ENCODE results near the gene DRG2. TPM values are rescaled to one million over a fixed set of nuclear protein-coding genes. Genes with fewer than 3 reads are reported as not detected.

The DRG2 gene
- polyA plus RNA-seq, 3 donors, result 39.2 to 45.3 (median 41.5) TPM

DNA sequence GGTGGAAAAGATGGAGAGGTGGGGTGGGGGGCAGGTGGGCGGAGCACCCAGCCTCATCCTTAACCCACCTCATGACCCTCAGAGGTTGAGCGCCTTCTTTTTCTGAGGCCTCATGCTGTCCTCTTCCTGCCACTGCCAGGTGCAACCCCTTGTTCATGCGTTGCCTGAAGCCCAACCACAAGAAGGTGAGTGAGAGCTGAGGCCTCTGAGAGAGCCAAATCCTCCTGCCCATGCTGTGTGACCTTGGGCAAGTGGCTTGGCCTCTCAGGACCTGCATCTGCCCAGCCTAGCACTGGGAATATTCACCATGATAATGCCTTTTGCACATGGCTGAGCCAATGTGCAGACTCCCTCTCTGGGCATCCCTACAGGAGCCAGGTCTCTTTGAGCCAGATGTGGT is 52.9 kb downstream of the DRG2 start:
- no peak for DNase-seq

GRCh38 chr17:18141210-18141803 is 53.6 kb downstream of the DRG2 start:
- no peak for DNase-seq

DNA sequence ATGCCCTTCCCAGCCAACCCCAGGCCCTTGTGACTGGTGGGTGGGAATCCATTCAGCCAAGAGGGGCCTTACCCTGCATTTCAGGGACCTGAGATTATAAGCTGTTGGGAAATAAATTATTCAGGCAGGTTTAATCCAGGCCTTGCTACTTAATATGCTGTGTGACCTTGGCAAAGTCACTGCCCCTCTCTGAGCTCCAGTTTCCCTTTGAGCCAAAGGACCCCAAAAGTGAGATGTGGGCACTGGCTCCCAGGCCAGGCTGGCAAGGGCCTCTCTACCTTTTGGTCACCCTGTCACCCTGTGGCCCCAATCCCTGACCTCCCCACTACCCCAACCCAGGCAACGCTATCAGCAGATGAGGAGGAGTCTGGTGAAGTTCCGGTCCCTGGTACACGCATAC is 54.7 kb downstream of the DRG2 start:
- no peak for DNase-seq

GRCh38 chr17:18143044-18143936 is 55.5 kb downstream of the DRG2 start:
- no peak for DNase-seq

DNA sequence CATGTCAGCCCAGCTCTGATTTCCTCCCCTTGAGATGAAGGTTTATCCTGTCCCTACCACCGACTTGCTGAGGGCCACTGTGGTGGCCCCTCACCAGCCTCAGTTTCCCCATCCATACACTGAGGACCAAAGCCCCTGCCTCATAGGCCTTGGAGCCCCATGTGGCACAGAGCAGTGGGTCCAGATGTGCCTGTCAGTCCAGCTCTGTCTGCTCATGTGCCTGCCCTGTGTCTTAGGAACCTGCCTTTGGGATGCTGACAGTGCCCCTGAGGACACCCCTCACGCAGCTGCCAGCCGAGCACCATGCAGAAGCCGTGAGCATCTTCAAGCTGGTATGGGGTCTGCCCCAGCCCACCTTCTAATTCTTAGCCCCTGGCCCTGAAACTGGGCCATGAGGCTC is 56.5 kb downstream of the DRG2 start:
- DNase-seq, result no peak

DNA sequence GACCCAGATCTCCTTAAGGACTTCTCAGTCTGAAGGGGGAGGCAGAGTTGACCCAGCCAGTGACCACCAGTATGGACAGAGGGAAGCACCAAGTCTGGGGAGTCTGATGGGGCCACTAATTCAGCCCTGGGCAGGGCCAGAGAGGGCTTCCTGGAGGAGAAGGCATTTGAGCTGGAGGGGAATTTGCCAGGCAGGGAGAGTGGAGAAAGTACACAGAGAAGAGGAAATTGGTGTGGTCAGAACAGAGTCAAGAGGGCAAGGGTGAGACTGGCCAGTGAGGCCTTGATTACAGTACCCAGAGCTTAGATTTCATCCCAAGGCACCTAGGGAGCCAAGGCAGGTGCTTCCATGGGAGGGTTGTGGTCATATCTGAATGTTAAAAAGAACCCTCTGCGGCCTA is 57.1 kb downstream of the DRG2 start:
- DNase-seq, result no peak

DNA sequence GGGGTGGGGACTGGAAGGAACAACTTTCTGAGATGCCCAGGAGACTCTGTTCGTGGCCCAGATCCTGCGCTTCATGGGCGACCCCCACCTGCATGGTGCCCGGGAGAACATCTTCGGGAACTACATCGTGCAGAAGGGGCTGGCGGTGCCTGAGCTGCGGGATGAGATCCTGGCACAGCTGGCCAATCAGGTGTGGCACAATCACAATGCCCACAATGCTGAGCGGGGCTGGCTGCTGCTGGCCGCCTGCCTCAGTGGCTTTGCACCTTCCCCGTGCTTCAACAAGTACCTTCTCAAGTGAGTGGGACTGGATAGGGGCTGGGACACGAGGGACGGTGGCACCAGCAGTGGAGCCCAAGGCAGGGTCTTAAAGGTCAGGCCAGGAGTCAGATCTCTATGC is 58.1 kb downstream of the DRG2 start:
- no peak for DNase-seq

DNA sequence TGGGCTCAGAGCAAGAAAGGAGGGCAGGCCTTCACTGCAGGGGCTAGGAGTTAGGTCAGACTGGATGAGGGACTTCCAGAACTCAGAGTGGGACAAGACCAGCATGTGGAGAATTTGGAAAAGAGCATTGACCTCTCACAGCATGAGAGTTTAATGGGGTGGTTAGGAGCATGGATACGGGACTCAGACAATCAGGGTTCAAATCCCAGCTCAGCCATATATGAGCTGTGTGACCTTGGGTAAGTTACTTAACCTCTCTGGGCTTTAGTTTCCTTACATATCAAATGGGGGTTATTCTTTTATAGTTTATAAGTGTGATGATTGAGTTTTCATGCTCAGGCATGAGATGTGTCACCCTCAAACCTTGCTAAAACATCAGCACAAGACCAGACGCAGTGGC is 58.5 kb downstream of the DRG2 start:
- no peak for DNase-seq

DNA sequence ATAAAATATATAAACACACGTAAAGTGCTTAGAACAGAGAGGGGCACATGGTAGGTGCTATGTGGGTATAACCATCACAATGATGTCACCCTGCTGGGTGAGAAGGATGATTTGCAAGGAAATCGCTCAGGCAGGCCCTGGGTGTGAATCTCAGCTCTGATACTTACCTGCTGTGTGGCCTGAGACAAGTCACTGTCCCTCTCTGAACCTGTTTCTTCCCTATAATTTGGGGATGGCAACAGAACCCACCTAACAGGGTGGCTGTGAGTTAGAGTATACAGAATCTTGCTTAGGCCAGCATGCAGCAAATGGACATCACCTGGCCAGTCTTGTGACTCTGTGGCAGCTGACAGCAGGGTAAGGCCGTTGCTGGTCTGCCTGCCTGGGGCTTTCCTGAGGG is 59.2 kb downstream of the DRG2 start:
- no peak for DNase-seq

DNA sequence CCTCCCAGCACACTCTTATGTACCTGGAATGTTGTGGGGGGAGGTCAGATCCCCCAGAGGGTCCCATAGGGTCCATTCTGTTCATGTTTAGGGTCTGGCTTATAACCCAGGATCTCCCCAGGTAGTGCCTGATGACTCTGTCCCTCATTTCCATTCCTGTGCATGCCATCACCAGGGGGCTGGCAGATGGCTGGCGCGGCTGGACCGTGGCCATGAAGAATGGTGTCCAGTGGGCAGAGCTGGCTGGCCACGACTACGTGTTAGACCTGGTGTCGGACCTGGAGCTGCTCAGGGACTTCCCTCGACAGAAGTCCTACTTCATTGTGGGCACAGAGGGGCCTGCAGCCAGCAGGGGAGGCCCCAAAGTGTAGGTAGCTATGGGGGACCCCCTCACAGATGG is 60.8 kb downstream of the DRG2 start:
- no peak for DNase-seq

- no peak for DNase-seq
Observed at GRCh38 chr17:18151290-18151689, 63.5 kb downstream of the DRG2 start.

- DNase-seq, result no peak
Observed at GRCh38 chr17:18155179-18155578, 67.4 kb downstream of the DRG2 start.

DNA sequence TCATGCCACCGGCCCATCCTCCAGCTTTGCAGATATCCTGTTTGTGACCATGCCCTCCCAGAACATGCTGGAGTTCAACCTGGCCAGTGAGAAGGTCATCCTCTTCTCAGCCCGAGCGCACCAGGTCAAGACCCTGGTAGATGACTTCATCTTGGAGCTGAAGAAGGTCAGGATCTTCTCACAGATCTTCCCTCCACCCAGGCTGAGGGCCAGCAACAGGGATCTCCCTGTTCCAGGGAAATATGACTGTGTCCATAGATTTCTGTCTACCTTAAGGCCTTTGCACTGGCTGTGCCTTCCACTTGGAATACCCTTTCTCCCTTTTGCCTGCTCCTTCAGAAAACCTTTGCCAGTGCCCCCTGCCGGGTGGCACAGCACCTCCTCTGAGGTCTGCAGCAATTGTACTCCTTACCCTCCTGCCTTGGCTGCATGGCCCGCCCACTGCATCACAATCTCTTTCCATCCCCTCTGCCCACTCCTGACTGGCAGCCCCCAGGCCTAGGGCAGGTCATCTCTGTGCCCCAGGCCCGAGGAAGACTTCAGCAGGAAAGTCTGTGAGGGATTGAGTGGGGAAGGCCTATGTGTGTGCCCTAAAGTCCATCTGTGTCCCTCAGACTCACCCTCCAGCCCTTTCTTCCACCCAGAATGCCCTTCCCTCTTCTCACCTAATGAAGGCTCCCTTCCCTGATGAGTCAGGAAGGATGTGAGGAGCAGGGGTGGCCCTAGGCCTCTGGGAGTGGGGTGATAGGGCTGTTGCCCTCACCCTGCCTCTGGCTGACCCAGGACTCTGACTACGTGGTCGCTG is 68.6 kb downstream of the DRG2 start:
- no peak for DNase-seq

DNA sequence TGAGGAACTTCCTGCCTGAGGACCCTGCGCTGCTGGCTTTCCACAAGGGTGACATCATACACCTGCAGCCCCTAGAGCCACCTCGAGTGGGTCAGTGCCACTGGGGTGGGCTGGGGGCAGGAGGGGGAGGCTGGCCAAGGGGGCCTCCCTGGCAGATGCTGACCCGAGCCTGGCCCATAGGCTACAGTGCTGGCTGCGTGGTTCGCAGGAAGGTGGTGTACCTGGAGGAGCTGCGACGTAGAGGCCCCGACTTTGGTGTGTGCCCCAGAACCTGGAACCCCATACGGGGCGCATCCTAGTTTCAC is 69.2 kb downstream of the DRG2 start:
- no peak for DNase-seq

Other genes starting within 250 kb of the DRG2 start
- 10 to 100 TPM; 36.1 to 59.5 (median 52.6) TPM for gene TOM1L2, start 115.5 kb upstream of the DRG2 start, polyA plus RNA-seq (ENCODE audit: insufficient read length in 3 of 3)
- 10 to 100 TPM; 12.9 to 25.4 (median 20.6) TPM for gene DRC3, start 115.1 kb upstream of the DRG2 start, polyA plus RNA-seq (ENCODE audit: insufficient read length in 3 of 3)
- gene ATPAF2, start 48.8 kb upstream of the DRG2 start, polyA plus RNA-seq (ENCODE audit: insufficient read length in 3 of 3), result 10 to 100 TPM; 26.8 to 34.5 (median 28.1) TPM
- gene GID4, start 48.5 kb upstream of the DRG2 start, polyA plus RNA-seq (ENCODE audit: insufficient read length in 3 of 3), result 10 to 100 TPM; 12.6 to 14.0 (median 13.4) TPM
- gene MYO15A, start 20.8 kb downstream of the DRG2 start, polyA plus RNA-seq (ENCODE audit: insufficient read length in 3 of 3), result 1 to 10 TPM; 2.2 to 4.8 (median 3.3) TPM
- gene ALKBH5, start 95.9 kb downstream of the DRG2 start, polyA plus RNA-seq (ENCODE audit: insufficient read length in 3 of 3), result 10 to 100 TPM; 70.6 to 74.7 (median 74.3) TPM
- 10 to 100 TPM; 31.3 to 40.5 (median 39.5) TPM for gene LLGL1, start 137.7 kb downstream of the DRG2 start, polyA plus RNA-seq (ENCODE audit: insufficient read length in 3 of 3)
- 100 to 1,000 TPM; 140 to 159 (median 142) TPM for gene FLII, start 170.8 kb downstream of the DRG2 start, polyA plus RNA-seq (ENCODE audit: insufficient read length in 3 of 3)
- 10 to 100 TPM; 17.2 to 21.7 (median 19.2) TPM for gene MIEF2, start 172.7 kb downstream of the DRG2 start, polyA plus RNA-seq (ENCODE audit: insufficient read length in 3 of 3)
- 10 to 100 TPM; 42.9 to 58.2 (median 53.7) TPM for gene TOP3A, start 227.0 kb downstream of the DRG2 start, polyA plus RNA-seq (ENCODE audit: insufficient read length in 3 of 3)
- 10 to 100 TPM; 15.2 to 19.1 (median 17.8) TPM for gene SMCR8, start 227.3 kb downstream of the DRG2 start, polyA plus RNA-seq (ENCODE audit: insufficient read length in 3 of 3)